ENCODE results near the gene KCTD11. TPM values are rescaled to one million over a fixed set of nuclear protein-coding genes. Genes with fewer than 3 reads are reported as not detected.

The KCTD11 gene
- total and polyA plus RNA-seq, 10 of the 15 experiments (the other 5 are each of a cell fraction or from before 2014, with no cell fraction given): 0.05 to 7.3 (median 2.9) TPM

GRCh38 chr17:7383742-7384488 is 32.0 kb downstream of the KCTD11 start (continued):
- TF ChIP-seq PRDM15 (CRISPR knock-in tag; IDR thresholded peaks at IDR 0.05) (no peak), PBX3 (IDR thresholded peaks at IDR 0.05; ENCODE audit: insufficient replicate concordance, low read depth, low read length) (no peak), SIN3A (IDR thresholded peaks at IDR 0.05; ENCODE audit: low read depth, low read length) (no peak), EED (IDR thresholded peaks at IDR 0.05; ENCODE audit: low read depth) (no peak), GATAD2B (conservative IDR thresholded peaks at IDR 0.05; ENCODE audit: low read depth) (no peak; the same call in 1 of the 2 replicates), NR2C2 (IDR thresholded peaks at IDR 0.05; ENCODE audit: borderline replicate concordance, control insufficient read depth, insufficient read length, low read depth) (no peak), NFIC (IDR thresholded peaks at IDR 0.05; ENCODE audit: low read depth, low read length) (no peak), RAD21 (IDR thresholded peaks at IDR 0.05; ENCODE audit: insufficient read depth, low read depth, low read length) (no peak), JUND (IDR thresholded peaks at IDR 0.05; ENCODE audit: low read depth, low read length) (no peak), STAT1 (conservative IDR thresholded peaks at IDR 0.05) (no peak), SP1 (IDR thresholded peaks at IDR 0.05; ENCODE audit: low read depth, low read length) (no peak), LARP7 (IDR thresholded peaks at IDR 0.05) (no peak), FOS (IDR thresholded peaks at IDR 0.05; ENCODE audit: borderline replicate concordance, extremely low read depth, insufficient read length) (no peak), ZBED1 (IDR thresholded peaks at IDR 0.05; ENCODE audit: borderline replicate concordance) (no peak), TCF12 (IDR thresholded peaks at IDR 0.05; ENCODE audit: low read depth, low read length) (no peak), TBL1XR1 (IDR thresholded peaks at IDR 0.05; ENCODE audit: low read depth, low read length) (no peak), REST (IDR thresholded peaks at IDR 0.05; ENCODE audit: low read depth, low read length) (no peak), IRF5 (IDR thresholded peaks at IDR 0.05; ENCODE audit: borderline replicate concordance) (no peak), SIX5 (IDR thresholded peaks at IDR 0.05; ENCODE audit: low read depth, low read length, severe bottlenecking) (no peak), BCL11A (IDR thresholded peaks at IDR 0.05; ENCODE audit: low read depth, low read length) (no peak), MYB (IDR thresholded peaks at IDR 0.05; ENCODE audit: borderline replicate concordance, low read depth, low read length) (no peak)

All from GM12878 (cell line).